Fibroblast of the conjunctiva (primary cell): ENCODE data around the gene TLK2.

Experiments
- DNase-seq: peaks from one replicate; pipeline ENCODE4 v3.0.0-alpha.2; 2010; ENCODE audit warnings: low read depth

TLK2 gene

DNA sequence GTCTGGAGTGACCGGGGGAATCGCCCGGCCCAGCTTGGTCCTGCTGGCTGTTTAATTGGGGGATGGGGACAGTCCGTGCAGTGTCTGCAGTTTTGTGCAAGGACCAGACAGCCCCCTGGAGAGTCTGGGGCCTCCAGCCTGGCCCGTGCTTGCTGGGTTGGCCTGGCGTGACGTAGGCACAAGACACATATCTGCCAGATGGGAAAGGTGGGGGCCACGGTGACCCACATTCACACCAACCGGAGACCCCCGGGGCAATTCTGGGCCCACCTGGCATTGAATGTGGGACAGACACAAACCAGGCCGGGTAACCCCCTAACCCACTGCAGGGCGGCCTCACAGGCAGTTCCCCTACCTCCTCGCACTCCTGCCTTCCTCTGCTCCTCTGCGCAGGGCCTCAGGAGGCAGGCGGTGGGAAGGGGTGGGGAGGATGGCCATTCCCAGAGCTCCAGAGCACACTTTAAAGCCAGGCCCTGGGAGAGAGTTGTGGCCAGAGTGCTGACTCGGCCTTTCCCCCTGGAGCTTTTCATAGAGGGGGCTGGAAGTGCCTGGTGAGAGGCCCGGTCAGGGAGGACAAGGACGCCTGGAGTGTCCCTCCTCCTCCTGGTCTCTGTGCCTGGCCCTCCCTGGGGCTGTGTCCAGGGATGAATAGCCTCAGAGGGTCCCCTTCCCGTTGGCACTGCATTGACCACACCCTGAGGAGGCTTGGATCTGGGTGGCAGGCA, 150.4 kb downstream of the TLK2 start:
- DNase-seq: no peak

DNA sequence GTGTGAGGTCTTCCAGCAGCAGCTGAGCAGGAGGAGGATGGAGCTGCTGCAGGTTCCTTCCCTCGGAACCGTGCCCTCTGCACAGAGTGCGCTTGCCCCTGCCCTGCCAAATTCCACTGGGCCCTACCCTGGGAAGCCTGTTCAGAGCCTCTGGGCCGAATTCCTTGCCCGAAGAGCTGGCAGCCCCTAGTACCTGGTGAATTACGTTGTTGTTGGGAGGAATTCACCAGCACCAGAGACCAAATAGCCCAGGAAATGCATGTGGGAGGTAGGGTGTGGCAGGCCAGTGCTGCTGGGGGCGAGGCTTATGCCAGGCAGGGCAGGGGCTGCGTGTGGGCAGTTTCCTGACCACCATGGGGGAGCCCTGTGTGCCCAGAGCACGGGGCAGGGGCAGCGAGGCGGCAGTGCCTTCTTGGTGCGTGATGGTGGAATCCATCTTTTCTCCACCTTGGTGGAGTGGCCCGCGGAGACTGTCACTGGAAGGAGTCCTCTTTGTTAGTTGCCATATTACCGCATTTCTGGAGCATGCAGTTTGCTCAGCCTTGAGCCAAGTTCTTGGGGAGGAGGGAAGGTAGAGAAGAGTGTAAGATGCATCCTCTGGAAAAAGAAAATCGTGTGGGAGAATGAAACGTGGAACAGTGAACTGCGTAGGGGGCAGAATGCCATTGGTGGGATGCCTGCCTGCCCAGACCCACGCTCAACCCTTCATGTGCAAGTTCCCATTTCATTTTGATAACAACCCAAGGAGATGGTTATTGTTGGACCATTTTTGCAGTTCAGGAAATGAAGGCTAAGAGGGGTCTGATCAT, 151.1 kb downstream of the TLK2 start:
- no peak for DNase-seq

DNA sequence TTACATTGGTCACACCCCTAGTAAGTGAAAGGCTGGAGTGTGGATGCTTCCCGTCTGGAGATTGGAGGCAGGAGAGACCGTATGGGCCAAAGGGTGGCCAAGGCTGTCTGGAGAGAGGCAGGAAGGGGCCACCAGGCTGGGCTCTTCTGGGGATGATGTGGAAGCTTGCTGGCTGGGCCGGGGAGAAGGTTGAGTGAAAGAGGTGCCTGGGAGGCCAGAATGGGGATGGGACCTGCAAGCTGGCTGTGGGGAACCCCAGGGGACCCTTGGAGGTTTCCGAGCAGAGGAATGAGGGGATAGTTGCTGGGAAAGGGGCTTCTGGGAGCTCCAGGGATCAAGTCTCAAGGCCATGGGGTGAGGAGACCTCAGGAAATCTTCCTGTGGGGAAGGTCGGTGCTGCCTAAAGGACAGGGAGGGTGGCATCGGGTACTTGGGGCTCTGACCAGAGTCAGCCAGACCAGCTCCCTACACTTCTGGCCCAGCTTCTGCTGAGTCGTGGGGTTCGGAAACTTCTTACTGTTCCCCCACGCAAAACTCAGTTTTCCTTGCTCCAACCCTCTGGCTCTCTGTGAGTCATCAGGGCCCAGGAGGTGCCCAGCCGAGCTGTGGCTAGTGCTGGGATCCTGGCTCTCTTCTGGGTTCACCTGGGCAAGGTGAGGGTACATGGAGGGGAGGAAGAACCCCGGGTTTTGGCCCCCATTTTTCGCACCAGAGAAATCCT, 151.9 kb downstream of the TLK2 start:
- DNase-seq: no peak

GRCh38 chr17:62631086-62631935, 152.7 kb downstream of the TLK2 start:
- no peak for DNase-seq

DNA sequence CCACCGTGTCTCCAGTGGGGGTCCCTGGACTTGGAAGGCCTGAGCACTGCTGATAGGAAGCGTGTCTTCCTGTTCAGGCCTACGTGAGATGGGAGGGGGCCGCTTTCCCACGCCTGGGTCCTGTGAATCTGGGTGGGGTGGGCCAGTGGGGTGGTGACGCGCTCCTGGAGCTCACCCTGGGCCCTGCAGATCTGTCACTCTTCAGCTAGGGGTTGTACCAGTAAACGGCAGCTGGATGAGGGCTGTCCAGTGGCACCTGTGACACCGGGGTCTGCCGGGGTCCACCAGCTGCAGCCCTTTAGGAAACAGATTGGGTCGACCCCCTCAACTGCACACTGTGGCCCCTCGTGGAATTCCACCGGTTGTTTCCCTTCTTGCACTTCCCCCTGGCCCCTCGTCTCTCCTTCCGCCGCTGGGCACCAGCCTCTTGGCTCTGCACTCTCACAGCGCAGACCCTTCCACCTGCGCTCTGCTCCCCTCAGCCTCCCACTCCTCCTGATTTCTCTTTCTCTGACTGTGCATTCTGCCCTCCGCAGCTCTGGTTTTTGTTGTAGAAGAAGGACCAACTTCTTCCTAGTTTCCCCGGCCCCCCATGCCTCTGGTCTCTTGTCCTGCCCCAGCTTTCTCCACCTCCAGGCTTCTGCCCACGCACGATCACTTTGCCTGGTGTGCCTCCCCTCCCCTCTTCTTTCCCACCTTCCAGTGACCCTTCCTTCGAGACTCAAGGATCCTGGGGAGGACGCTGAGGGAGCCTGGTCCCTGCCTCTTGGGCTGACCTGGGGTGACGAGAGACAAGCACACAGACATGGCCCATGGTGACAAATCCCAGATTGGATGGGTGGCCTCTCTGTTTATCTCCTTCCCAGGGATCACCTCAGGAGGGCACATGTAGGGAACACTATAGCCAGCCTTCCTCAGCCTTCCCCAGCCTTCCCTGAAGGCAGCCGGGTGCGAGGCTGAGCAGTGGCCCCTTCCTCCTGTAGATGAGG, 153.6 kb downstream of the TLK2 start:
- DNase-seq: no peak

DNA sequence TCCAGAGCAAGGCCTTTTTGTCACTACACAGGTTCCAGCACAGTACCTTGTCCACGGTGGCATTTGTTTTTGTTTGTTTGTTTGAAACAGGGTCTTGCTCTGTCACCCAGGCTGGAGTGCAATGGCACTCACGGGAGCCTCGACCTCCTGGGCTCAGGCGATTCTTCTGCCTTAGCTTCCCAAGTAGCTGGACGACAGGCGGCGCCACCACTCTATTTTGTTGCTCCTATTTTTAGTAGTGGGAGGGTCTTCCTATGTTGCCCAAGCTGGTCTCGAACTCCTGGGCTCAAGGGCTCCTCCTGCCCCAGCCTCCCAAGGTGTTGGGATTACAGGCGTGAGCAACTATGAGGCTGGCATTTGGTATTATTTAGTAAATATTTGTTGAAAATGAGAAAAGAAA, 159.2 kb downstream of the TLK2 start:
- DNase-seq: no peak

GRCh38 chr17:62641153-62641552, 162.5 kb downstream of the TLK2 start:
- DNase-seq: no peak

DNA sequence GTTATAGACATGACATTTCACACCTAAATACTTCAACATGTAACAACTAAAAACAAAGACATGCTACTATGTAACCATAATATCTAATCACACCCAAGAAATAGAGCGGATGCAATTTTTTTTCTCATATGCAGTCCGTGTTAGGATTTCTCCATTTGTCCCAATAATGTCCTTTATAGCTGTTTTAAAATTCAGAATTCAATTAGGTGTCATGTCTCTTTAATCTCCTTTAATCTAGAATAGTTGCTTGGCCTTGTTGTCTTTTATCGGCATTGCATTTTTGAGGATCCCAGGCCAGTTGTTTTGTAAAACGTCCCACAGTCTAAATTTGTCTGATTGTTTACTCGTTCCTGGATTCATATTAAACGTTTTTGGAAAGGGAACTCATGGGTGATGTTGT, 163.3 kb downstream of the TLK2 start:
- DNase-seq: no peak

GRCh38 chr17:62643496-62643895, 164.9 kb downstream of the TLK2 start:
- DNase-seq: no peak

DNA sequence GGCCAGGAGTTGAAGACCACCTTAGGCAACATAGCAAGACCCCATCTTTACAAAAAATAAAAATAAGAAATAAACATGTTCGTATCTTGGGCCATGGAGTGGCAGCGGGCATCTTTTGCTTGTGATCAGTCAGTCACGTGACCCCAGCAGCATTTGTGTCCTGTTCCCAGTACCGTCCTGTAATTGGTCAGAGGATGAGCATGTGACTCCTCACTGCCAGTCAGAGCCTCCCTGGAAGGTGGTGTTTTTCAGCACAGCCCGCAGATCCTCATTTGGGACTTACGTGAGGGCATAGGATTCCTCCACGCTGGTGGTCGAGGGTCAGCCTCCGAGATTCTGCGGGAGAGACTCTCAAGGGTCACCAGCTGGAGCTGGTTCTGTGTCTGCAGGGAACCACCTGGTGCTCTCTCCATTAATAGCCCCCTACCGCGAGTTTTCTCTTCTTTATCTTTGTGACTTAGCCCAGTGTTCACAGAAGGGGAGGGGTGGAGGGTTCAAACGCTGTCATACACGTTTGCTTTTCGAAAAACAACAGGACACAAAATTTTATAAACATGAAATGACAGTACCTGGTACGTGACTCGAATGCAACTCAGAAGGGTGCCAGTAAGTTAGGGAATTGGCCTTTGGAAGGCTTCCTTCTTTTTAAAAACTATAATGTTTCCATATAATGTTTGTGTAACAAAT, 166.0 kb downstream of the TLK2 start:
- no peak for DNase-seq

GRCh38 chr17:62648251-62648955, 169.8 kb downstream of the TLK2 start:
- DNase-seq: no peak

DNA sequence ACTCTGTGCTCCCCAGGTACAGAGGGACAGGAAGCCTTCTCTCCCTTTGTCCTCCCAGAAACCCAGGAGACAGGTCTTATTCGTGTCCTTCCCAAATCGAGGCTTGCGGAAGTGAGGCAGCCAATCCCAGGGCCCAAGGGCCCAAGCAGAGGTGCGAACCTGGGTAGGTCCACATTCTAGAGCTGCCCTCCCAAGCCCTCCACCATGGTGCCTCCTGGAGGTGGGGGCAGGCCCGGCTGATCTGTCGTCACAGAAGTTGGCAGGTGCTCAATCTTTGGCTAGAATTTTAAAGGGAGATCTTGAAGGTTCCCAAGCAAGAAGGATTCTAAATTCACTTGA, 170.3 kb downstream of the TLK2 start:
- no peak for DNase-seq

GRCh38 chr17:62649570-62649969, 170.9 kb downstream of the TLK2 start:
- DNase-seq: no peak

GRCh38 chr17:62650587-62650986, 172.0 kb downstream of the TLK2 start:
- DNase-seq: no peak

DNA sequence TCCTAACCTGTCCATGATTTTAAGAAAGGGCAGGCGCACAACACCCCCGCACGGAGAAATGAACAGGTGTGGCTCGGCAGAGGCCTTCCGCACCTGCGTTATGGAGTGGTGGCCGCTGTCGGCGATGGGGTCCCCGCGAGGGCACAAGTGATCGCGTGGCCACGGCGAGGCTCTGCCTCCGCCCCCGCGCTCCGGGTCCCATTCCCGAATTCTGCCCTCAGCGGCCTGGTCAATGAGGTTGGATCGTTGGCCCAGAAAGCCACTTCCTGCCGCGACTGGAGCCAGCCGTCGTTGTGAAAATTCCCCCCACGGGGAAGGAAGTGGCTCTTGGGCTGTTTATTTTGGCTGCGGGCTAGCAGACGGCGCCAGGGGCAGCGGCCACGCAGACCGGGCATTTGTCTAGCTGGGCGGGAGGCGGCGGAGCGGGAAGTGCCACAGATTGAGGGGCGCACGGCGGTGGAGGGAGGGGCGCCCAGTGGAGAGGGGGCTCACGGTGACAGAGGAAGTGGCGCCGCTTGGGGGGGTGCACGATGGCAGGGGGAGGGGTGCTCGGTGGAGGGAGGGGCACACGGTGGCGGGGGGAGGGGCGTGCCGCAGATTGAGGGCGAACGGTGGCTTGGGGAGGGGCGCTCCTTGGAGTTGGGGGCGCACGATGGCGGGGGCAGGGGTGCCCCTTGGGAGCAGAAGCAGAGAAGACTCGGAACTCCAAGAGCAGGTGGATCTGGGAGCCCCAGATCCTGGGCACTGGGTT, 173.8 kb downstream of the TLK2 start:
- no peak for DNase-seq

GRCh38 chr17:62653002-62653825, 174.6 kb downstream of the TLK2 start:
- no peak for DNase-seq

DNA sequence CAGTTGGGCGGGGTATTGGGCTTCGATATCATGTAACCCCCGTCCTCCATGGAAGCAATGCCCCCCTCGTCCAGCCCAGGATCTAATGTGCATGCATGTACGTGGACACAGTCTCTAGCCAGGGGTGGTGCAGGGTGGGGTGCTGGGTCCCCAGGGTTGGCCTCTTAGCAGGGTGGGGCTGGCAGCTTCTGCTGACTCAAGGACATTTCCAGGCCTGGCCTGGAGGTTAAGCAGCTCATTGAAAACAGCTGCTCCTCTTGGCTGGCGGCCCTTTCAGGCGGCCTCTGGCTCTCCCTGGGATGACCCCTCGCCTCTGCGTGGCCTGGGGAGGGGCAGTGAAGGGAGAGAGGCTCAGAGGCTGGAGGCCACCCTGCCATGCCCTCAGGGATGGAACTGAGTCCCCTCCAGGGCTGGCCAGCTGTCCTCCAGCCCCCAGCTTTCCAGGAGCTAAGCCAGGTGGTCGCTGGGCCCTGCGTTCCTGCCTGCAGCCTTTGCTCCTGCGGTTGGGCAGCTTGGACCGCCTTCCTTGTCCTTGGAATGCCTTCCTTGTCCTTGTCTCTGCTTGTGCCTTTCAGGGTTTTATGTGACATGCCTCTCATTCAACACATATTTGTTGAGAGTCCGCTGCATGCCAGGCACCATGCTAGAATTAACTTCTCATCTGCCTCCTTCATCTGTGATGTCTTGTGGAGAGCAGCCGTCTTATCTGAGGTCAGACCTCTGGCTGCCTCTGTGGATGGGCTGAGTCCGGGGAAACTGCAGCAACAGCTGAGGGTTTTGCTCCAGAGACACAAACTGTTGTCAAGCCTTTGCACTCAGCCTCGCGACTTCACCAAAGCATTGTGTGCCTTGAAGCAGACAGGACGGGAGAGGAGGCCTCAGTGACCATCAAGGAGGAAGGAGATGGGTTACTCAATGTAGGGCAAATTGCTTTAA, 175.5 kb downstream of the TLK2 start:
- DNase-seq: peak; percentile 70
